Coronary artery (tissue), 2 donors: Measurements from ENCODE around the gene MORC4.

ENCODE experiments used
- DNase-seq: peaks from one replicate; pipeline ENCODE4 v3.0.0-alpha.2; 2017; ENCODE audit warnings: low spot score
- H3K27ac ChIP-seq, 2 donors: fragments of 200-600 bp; sonication (generic); one replicate each; pipeline ENCODE4 v1.5.1; 2016 to 2019
- H3K4me3 ChIP-seq: fragments of 200-600 bp; sonication (generic); 2 replicates; pipeline ENCODE4 v1.5.1; 2016; ENCODE audit warnings: mild to moderate bottlenecking, moderate library complexity
- CTCF ChIP-seq: fragments of 200-600 bp; sonication (generic); IDR thresholded peaks from one replicate; pipeline ENCODE4 v1.5.1; 2019; ENCODE audit warnings: antibody characterized with exemption

Gene MORC4

GRCh38 chrX:106898462-106898861 lies 101.5 kb downstream of the MORC4 start:
- Histone ChIP-seq H3K27ac (no peak overlapping the region), H3K4me3 (no peak overlapping the region)
- DNase-seq: no peak
- TF ChIP-seq CTCF: no peak

DNA sequence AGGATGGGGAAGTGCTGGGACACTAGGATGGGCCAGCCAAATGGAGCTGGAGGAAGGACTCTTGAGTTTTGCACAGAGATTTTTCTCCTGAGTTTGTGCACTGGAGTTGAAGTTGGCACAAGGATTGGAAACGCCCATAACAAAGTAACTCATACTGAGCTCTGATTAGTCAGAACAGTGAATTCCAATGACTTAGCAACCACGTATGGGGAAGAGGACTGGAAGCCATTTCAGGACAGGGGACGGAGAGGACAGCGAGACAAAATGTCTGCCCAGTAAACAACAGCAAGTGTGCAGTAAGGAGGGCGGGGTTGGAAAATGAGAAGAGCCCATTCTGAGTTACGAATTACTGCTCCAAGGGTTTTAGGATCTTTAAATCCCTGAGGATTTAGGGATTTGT lies 102.8 kb downstream of the MORC4 start:
- TF ChIP-seq CTCF: no peak
- Histone ChIP-seq H3K27ac (no peak overlapping the region), H3K4me3 (no peak overlapping the region)
- no peak for DNase-seq

GRCh38 chrX:106894978-106895452 lies 105.0 kb downstream of the MORC4 start:
- Histone ChIP-seq H3K27ac (no peak overlapping the region), H3K4me3 (no peak overlapping the region)
- DNase-seq: no peak
- TF ChIP-seq CTCF: no peak

DNA sequence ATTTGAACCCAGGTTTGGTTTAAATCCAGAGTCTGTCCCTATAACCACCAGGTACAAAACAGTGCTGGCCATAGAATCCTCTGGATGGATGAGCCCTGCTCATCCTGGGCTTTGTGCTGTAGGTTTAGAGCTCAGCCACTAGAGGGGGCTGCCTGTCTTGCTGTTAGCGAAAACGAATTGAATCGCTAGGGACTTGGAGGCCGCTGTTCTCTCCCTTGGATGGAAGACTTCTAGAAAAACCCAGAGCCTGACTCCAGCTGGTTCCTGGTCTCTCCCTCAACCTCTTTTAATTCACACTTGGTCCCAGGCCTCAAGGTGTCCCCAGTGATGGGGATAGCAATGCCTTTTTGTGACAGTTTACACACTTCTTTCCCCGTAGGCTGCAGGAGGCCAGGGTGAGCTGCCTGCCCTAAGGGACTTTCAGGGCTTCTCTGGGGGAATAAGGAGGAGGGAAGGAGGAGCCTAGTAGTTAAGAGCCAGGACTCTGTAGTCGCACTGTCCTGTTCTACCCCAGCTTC lies 105.6 kb downstream of the MORC4 start:
- Histone ChIP-seq H3K27ac (no peak overlapping the region), H3K4me3 (no peak overlapping the region)
- DNase-seq: no peak
- TF ChIP-seq CTCF: peak; percentile 44

- H3K4me3 ChIP-seq: no peak overlapping the region
- no peak overlapping the region for H3K27ac ChIP-seq
- no peak for TF ChIP-seq CTCF
- no peak for DNase-seq
Observed at GRCh38 chrX:106891762-106892460, 108.1 kb downstream of the MORC4 start.
